NCI-H2029 (cell line): ENCODE results near the gene DPM2.

Experiments used
- DNase-seq: peaks from one replicate; lab custom pipeline; 2025; lab: John Stamatoyannopoulos, UW

DPM2 gene

DNA sequence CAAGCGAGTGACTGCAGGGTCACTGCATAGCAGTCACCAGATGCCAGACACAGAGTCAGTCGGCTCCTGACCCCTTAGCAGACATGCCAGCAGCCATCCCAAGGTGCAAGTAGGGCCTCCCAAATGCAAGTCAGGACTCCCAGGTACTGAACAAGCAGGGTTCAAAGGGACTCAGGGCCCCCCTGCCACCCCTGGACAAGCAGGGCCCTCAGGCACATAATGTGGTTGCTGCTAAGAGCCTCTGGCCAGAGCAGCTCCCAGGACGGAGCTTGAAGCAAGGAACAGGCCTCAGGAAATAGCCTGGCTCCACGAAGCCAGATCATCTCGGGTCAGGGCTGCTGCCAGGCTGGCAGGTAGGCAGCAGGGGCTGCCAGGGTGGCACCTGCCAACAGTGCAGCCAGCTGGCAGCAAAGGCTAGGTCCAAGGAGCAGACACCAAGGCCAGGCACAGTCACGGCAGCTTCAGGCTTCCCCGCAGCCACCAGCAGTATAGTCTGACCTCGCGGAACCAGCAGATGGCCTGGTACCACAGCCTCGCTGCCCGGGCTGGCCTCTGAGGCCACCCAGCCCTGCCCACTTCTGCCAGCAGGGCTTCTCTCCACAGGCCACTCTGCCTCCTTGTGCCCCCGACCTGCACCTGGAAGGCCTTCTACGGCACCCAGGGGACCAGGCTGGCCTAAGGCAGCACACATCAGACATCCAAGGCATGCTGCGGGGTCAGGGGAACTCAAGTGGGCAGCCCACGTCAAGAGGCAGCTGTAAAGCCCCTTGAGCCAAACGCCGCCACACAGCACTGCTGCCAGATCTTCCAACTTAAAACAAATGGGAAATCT, 35.7 kb upstream of the DPM2 start:
- DNase-seq, result peak; percentile 61

DNA sequence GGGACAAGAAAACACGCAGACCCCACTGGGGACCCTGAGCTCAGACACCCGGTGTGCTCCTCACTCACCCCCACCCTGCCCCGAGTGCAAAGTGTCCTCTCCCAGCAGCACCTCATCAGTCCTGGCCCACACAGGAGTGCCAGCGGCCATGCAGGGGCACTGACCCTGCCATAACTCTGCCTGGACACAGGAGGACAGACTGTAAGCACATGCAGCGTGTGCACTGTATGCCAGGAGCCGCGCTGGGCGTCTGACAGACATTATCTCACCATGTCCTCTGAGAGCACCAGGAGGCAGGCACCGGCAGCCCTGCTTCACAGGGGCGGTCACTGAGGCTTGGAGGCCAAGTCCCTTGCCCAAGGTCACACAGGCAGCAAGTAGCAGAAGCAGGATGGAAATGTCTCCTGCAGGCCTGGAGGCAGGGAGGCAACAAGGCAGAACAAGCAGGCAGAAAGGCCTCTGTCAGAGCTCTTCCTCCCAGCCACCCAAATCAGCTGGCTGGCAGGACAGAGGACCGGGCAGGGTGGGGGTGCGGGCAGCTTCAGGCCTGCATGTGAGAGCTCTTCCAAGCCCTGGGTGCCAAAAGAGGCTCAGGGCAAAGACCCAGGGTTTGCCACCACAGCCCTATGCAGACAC, 34.7 kb upstream of the DPM2 start:
- DNase-seq, result no peak

GRCh38 chr9:127971357-127972235, 33.9 kb upstream of the DPM2 start:
- peak; percentile 37 for DNase-seq

- DNase-seq, result peak; percentile 90
Measured at GRCh38 chr9:127970401-127971313, 33.0 kb upstream of the DPM2 start.

GRCh38 chr9:127968700-127969383, 31.2 kb upstream of the DPM2 start:
- peak; percentile 72 for DNase-seq

DNA sequence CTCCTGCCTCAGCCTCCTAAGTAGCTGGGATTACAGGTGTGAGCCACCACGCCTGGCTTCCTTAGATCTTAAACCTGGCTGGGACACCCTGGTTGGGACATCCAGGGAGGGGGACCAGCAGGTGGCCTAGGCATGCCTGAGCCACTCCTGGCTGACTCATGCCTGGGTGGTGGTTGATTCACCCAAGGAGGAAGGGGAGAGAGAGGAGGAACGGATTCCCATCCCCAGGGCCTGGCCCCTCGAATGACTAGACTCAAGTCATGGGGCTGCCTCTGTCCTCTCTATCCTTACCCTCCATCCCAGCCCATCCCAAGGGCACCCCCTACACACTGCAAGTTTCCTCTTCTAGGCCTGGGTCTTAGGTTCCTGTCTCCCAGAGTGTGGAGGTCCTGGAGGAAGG, 30.4 kb upstream of the DPM2 start:
- peak; percentile 25 for DNase-seq

DNA sequence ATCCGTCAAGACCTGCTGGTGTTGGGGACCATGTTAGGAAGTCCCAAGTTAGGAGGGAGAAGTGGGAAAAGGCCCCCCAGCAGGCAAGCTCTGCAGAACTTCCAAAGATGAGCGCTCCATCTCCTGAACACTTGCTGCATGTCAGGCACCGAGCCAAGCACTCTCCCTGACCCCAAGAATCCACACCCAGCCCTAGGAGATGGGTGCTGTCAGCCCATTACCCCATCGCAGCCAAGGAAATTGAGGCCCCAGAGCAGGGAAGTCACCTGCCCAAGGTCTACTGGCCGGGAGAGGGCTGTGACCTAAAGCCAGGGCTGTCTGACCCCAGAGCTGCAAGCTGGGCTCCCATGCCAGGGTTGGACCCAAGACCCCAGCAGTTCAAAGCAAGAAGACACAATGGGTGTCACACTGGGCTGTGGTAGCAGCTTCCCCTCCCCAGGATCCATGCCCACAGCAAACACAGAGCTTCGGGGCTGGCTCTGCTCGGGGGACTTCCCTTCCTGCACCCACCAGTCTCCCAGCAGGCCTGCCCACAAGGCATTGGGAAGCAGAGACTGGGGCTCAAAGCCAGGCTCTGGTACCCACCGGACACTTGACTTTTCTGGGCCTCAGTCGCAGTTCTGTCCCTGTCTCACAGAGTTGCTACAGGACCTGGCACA, 29.6 kb upstream of the DPM2 start:
- no peak for DNase-seq

GRCh38 chr9:127966416-127967150, 28.9 kb upstream of the DPM2 start:
- DNase-seq, result peak; percentile 63

DNA sequence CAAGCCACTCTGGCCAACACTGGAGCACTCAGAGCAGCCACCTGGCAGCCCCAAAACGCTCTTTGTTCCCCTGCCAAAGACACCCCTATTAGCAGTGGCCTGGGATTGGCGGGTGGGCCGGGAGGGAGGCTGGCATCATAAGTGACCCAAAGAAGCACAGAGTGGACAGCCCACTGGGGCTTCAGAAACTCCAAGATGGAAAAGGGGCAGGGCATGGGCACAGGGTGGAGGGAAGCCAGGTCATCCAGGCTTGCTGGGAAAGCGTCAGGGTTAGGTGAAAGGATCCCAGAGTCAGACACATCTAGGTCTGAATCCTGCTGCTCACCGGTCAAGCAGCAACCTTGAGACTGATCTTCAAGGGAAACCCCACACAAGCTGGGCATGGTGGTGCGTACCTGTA, 28.3 kb upstream of the DPM2 start:
- DNase-seq, result no peak

- DNase-seq, result no peak
Measured at GRCh38 chr9:127963359-127964064, 25.9 kb upstream of the DPM2 start.

DNA sequence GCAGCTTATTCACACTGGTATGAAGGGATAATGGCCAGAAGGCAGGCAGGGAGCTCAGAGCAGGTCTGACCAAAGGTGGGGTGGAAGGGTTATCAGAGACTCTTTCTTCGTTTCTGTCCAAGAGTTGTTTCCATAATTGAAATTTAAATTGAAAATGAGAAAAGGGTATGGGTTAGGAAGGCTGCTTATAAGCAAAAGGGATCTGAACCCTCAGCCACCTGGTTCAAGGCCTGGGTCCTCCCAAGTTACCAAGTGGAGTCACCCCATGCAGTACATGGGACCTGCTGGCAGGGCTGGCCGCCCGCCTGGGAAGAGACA, 25.3 kb upstream of the DPM2 start:
- no peak for DNase-seq

DNA sequence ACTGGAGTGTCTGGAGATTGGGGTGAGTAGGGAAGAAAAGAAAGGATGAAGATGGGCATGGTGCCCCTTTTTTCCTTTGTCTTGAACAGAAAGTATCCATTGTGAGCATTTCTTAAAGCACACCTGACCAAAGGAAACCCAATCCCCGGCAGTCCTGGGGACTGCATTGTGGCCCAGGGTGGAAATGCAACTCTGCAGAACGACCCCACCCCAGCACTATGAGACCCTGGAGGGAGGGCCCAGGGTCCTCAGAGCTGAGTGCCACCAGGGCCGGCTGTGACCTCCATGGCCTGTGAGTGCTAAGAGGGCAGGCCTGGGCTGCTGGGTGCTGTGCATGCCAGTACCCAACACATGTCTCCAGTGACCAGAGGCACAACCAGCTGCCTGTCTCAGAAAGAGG, 24.6 kb upstream of the DPM2 start:
- no peak for DNase-seq

GRCh38 chr9:127961613-127962155, 24.0 kb upstream of the DPM2 start:
- no peak for DNase-seq

GRCh38 chr9:127961155-127961490, 23.5 kb upstream of the DPM2 start:
- no peak for DNase-seq

GRCh38 chr9:127960410-127961154, 22.9 kb upstream of the DPM2 start:
- DNase-seq, result peak; percentile 80

- no peak for DNase-seq
Measured at GRCh38 chr9:127959841-127960409, 22.3 kb upstream of the DPM2 start.

- no peak for DNase-seq
Measured at GRCh38 chr9:127959398-127959797, 21.7 kb upstream of the DPM2 start.

DNA sequence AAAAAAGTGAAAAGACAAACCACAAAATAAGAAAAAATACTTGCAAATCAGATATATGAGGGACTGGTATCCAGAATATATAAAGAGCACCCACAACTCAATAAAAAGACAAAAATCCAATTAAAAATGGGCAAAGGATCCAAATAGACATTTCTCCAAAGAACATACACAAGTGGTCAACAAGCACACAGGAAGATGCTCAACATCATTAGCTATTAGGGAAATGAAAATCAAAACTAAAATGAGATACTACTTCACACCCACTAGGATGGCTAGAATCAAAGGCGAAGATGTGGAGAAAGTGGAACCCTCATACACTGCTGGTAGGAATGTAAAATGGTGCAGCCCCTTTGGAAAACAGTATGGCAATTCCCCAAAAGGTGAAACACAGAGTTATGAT, 21.1 kb upstream of the DPM2 start:
- DNase-seq, result no peak
